OCI-M2 (cell line): ENCODE data around the gene RRP1.

Experiments
- DNase-seq: peaks from one replicate; lab custom pipeline; 2025; ENCODE audit not compliant: unreplicated experiment; lab: John Stamatoyannopoulos, UW

The RRP1 gene

DNA sequence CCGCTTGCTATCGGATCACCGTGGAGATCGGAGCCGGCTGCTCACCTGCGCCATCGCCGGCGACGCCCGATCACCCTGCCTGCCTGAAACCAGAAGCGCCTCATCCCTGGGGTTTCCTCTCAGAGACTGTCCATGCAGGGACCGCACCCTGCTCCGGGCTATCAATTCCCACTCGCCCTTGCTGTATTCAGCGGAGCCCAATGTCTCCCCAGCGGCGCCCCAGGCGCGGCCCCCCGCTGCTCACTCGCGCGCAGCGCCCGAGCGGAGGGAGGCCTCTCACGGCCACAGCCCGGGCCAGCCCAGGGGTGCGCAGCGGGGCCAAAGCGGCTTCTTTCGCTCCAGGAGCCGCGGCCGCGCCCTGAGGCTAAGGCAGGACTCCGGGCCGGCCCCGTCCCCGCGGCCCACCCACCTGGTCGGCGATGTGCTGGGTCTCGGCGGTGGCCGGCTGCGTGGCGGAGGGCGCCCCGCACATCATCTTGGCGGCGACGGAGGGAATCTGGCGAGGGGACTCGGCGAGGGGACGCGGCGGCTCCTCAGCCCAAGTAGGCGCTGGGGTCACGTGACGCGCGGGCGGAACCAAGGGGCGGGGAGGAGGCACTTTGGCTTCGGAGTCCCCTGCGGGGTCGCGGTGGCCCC is 13.5 kb upstream of the RRP1 start, which contains the start of gene CSTB:
CSTB (minus strand) TSS at position 514 of the 636 bp plus-strand sequence; CDS start at position 475, 39 bp downstream.
- peak; percentile 96 for DNase-seq

DNA sequence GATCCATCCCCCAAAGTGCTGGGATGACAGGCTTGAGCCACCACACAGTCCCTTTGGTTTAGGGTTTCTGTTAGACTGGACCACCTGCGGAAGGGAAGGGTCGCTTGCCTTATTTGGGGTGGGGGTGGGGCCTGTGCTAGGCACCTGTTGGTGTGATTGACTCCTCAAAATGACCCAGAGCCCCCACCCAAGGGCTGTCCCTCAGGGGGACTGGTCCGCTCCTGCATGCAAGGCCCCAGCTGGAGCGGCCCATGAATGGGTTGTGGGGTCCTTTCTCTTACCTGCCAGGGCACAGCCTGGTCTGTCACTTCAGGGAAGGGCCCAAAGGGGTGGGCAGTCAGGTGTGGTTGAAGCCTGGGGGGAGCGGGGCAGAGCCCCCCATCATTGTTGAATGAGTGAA is 11.4 kb upstream of the RRP1 start:
- no peak for DNase-seq

DNA sequence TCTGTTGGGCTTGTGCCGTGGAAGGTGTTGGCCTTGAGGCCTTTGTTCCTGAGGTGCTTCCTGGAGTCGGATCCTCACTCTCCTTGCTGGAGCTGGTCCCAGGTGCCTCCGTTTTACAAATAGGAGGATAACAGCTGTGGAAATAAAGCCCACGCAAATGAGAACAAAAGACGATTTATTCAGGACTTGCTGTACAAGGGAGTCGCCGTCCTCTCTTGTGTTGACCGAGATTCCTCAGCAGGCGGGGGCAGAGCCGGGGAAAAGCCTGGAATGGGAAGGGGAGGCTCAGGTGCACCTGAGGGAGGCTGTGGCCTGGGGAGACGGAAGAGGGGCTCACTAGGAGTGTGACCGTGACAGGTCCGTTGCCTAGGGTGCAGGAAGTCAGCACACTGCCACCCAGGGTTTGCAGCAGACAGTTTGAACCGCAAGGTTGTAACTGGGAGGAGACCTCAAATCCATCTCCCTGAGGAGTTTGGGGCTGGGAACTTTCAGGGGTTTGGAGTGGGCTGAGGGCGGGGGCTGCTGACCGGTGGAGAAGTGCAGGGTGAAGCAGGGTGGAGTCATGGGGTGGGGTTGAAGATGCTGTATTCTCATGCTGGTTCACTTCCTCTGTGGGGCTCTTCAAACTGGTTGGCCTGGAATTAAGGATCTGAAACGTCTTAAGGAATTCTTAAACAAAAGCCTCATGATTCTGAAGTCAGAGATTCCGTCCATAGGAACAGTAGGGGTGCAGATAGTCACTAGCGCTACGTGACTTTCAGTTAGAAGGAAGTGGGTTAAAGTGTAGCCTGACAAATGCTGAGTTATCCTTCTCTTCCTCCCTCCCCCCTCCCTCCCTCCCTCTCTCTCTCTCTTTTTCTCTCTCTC is 10.7 kb upstream of the RRP1 start:
- no peak for DNase-seq

DNA sequence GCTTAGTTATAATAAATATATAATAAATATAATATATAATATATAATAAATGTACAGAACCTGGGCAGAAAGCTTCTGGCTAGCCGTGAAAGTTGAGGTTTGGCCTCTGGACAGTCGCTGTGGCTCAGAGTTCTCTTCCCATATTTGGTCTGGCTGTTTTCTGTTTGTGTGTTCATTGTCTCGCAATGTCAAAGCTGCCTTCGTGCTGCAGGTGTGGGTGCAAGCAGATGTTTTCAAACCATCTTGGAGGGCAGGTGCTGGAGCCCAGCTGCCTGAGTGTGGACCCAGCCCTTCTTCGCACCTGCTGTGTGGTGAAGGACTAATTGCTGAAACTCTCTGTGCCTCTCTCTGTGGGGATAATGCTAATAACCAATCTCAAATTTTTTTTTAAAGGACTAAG is 9.7 kb upstream of the RRP1 start:
- DNase-seq, result no peak

GRCh38 chr21:43781846-43782245 is 7.5 kb upstream of the RRP1 start:
- no peak for DNase-seq

DNA sequence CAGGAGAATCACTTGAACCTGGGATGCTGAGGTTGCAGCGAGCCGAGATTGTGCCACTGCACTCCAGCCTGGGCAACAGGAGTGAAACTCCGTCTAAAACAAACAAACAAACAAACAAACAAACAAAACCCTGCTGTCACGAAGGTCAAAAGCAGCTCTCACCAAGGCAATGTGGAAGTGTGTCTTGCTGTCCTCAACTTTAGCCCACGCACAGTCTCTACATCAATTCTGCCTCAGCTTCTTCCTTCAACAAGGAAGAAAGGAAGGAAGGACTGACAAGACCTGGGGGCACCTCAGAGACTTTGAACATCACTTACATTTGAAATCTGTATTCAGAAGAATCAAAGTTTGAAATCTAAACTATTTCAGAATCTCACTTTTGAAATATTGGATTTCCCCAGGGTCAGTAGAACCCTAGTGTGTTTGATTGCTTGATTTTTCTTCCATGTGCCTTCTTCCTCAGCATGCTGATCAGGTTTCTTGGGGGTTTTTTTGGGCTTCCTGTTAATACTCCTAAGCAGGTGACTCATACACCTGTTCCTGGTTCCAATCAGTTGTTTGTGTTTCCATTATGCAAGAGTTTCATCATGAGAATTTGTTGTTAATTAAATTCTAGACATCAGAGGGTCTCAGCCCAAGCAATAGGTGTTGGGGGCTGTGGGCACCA is 6.8 kb upstream of the RRP1 start:
- DNase-seq, result no peak

DNA sequence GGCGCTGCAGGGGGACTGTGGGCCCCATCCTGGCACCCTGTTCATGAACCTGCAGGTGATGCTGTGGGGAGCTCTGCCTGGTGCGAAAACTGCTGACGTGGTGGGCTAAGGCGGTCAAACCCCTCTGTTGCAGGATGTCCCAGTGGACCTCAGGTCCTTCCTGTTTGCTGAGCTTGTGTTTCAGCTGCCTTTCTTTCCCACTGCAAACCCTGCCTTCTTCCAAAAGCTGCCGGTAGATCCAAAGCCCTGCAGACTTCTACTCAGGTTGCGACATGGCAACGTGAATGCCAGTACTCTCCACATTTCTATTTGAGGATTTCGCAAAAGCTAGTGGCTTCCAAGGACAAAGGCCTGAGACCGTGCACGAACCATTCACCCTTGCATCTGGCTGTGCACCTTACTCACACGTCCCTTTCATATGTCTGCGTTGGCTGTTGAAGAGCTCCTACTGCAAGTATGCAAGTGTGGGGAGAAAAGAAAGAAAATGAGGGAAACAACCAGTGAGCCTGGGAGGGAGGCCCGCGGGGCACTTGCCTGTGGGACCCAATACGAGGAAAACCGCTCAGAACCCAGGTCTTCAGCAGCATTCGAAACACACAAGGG is 6.2 kb upstream of the RRP1 start:
- no peak for DNase-seq

DNA sequence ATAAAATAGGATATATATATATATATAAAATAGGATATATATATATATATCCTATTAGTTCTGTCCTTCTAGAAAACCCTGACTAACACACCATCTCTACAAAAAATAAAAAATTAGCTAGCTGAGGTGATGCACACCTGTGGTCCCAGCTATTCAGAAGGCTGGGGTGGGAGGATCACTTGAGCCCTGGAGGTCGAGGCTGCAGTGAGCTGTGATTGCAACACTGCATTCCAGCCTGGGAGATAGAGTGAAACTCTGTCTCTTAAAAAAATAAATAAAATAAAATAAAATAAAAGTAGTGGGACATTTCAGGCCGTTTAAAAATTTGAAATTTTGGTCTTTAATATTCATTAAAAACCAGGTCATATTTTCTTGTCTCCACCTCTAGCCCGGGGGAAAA is 4.2 kb upstream of the RRP1 start:
- no peak for DNase-seq

DNA sequence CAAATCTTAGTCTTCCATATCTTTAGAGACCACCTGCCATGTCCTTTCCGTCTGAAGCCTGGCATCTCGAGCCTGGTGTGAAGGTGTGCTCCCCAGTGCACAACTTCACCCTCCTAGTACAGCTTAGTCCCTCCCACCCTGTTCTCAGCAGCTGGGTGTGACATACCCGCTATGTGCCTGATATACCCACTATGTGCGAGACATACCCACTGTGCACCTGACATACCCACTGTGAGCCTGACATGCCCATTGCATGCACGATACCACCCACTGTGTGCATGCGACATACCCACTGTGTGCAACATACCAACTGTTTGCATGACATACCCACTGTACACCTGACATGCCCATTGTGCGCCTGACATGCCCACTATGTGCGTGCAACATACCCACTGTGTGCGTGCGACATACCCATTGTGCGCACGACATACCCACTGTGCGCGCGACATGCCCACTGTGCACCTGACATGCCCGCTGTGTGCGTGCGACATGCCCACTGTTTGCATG is 3.0 kb upstream of the RRP1 start:
- no peak for DNase-seq

GRCh38 chr21:43786807-43787440 is 2.5 kb upstream of the RRP1 start:
- no peak for DNase-seq

- no peak for DNase-seq
Observed at GRCh38 chr21:43790010-43790524, 690 bp downstream of the RRP1 start.

DNA sequence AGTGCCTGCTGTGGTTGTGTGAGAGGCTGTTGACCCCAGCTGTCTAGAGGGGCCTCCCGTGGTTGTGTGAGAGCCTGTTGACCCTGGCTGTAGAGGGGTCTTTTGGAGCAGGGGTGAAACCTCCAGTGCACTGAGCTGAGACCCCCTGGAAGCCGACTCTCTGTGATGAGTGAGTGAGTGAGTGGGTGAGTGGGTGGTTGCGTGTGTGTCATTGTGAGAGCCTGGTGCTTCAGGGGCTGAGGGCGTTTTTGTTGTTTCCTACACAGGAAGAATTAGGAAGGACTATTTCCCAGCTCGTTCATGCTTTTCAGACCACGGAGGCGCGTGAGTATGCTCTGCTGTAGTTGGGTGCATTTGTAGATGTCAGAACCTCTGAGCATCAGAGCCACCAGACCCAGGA is 3.0 kb downstream of the RRP1 start:
- DNase-seq, result no peak

- no peak for DNase-seq
Observed at GRCh38 chr21:43793243-43793642, 3.9 kb downstream of the RRP1 start.

DNA sequence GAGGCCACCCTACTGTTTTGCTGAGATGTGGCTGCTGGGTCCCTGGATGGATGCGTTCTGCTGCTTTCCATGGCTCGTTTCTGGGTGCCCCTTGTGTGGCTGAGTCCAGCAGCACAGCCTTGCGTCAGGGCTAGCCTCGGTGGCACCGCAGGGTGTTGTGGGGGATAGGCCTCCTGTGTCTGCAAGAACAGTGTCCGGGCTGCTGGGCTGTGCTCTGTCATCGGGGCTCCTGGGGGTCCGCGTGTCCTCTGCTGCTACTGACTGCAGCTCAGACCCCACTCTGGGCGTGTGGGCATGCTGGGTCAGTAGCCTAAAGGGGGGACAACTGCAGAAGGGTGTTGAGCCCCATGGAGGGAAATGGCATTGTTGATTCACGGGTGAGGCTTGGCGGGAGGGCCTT is 4.9 kb downstream of the RRP1 start:
- no peak for DNase-seq

DNA sequence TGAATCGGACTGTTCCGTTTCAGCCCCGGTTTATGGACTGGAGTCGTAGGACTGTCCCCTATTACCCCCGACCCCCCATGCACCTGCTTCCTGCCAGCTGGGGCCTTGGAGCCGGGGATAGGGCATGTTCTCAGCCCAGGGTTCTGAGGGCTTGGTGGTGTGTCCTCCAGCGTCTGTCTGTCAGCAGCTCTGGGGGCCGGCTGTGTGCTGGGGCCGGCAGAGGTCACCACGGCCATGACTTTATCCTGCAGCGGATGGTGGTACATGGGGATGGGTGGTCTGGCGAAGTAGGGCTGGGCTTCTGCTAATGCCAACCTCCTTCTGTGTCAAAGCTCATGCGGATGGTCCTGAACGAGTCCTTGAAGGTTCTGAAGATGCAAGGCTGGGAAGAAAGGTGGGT is 5.5 kb downstream of the RRP1 start:
- no peak for DNase-seq

- no peak for DNase-seq
Observed at GRCh38 chr21:43797415-43797814, 8.0 kb downstream of the RRP1 start.

DNA sequence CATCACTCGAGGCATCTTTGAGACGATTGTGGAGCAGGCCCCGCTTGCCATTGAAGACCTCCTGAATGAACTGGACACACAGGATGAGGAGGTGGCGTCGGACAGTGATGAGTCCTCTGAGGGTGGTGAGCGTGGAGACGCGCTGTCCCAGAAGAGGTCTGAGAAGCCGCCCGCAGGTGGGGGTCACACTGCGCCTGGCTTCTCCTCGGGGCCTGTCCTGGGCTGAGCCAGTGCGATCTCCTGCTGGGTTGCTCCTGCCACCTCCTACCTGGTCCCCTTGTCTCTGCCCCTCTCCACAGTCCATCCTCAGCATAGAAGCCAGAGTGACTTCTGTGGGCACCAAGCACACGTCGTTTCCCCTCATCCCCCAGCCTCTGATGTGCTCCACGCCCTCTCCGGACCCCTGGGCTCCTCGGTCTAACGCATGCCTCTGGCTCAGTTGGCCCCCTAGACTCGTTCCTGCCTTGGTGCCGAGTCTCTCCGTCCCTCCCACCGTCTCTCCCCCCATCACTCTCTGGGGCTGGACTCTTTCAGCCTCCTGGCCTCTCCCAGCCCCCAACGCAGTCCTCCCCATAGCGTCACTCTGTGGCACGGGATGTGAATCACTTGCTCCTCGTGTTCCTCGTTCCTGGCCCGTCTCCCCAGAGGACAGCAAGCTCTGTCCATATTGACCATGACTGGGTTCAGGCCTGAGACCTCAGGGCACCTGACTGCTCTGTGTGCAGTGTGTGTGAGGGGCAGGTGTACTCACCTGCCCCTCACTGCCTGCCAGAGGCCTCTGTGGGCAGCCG is 8.7 kb downstream of the RRP1 start:
- no peak for DNase-seq

- DNase-seq, result no peak
Observed at GRCh38 chr21:43799301-43799840, 10.0 kb downstream of the RRP1 start.

- DNase-seq, result no peak
Observed at GRCh38 chr21:43800124-43800523, 10.7 kb downstream of the RRP1 start.

DNA sequence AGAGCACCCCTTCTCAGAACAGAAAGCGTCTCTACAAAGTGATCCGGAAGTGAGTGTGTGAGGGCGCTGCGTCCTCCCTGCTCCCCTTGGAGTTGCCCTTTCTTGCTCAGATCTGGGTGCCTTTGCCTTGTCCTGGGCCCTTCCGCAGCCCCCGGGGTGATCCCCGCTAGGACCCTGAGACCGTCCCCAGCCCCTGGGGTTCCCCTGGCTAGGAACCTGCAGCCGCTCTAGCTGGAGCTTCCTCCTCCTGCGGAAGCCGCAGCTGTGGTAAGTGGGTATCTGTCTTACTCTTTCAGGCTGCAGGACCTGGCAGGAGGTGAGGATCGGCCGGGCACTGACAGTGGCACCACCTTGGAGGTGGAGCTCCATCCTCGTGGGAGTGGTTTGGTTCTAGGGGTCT is 11.2 kb downstream of the RRP1 start:
- DNase-seq, result no peak
